ENCODE data around the gene AVP. TPM values are rescaled to one million over a fixed set of nuclear protein-coding genes. Genes with fewer than 3 reads are reported as not detected.

The AVP gene
- total RNA-seq, 1 experiment from 2014 or later: not detected

GRCh38 chr20:3088031-3088430 lies 3.5 kb upstream of the AVP start:
- Histone ChIP-seq H3K27me3 (ENCODE audit: control insufficient read depth, insufficient read depth, low read length) (no peaks in the 10 kb centered on the region), H3K27ac (ENCODE audit: low read length) (no peak overlapping the region), H3K4me3 (ENCODE audit: low read depth in 2 of 2, low read length in 2 of 2) (no peak overlapping the region), H3K4me1 (ENCODE audit: control insufficient read depth, insufficient read depth, low read length) (no peaks in the 10 kb centered on the region), H3K9me3 (ENCODE audit: control insufficient read depth, insufficient read depth, low read depth, low read length) (no peaks in the 10 kb centered on the region), H3K36me3 (ENCODE audit: control insufficient read depth, insufficient read depth, low read length) (no peaks in the 10 kb centered on the region)
- ChIA-PET CTCF (interaction anchor here (1.0 kb wide), 1 partner anchor 34 kb away, joined by 6 read pairs; no protein-coding TSS in a partner anchor), POLR2A (interaction anchor here (1.1 kb wide), 1 partner anchor 9 kb away, joined by 11 read pairs; no protein-coding TSS in a partner anchor)
- ATAC-seq (no peak), DNase-seq (ENCODE audit: low read depth, low spot score) (no peak)
- TF ChIP-seq POLR2AphosphoS5 (IDR thresholded peaks at IDR 0.05; ENCODE audit: low read depth, low read length): no peak
- no peak for TF ChIP-seq CTCF (IDR thresholded peaks at IDR 0.05)
- TF ChIP-seq REST (IDR thresholded peaks at IDR 0.05; ENCODE audit: insufficient read depth in 1 of 2, low read depth in 2 of 2, low read length in 1 of 2): no peak
- TF ChIP-seq TCF7L2 (IDR thresholded peaks at IDR 0.05; ENCODE audit: low read depth, low read length): no peak
- BruUV-seq (replicated peaks): no TSS peak
- intact Hi-C loops (cut with micrococcal nuclease; ENCODE audit: unreplicated experiment): no loop called here
- in situ Hi-C loops (cut with HindIII; ENCODE audit: low pct_unique_long_range_greater_than_20kb, low sequenced_read_pairs): no loop called here

- ChIA-PET POLR2A (interaction anchor here (0.7 kb wide), 1 partner anchor 166 kb away, joined by 6 read pairs; no protein-coding TSS in a partner anchor), CTCF (interaction anchor here (0.7 kb wide), 1 partner anchor 231 kb away, joined by 7 read pairs; no protein-coding TSS in a partner anchor)
- Histone ChIP-seq H3K4me3 (ENCODE audit: low read depth in 2 of 2, low read length in 2 of 2) (no peak overlapping the region), H3K36me3 (ENCODE audit: control insufficient read depth, insufficient read depth, low read length) (no peaks in the 10 kb centered on the region), H3K27me3 (ENCODE audit: control insufficient read depth, insufficient read depth, low read length) (no peaks in the 10 kb centered on the region), H3K4me1 (ENCODE audit: control insufficient read depth, insufficient read depth, low read length) (peaks cover 13% of the 10 kb centered on the region), H3K9me3 (ENCODE audit: control insufficient read depth, insufficient read depth, low read depth, low read length) (no peaks in the 10 kb centered on the region), H3K27ac (ENCODE audit: low read length) (no peak overlapping the region)
- no peak for ATAC-seq
- BruUV-seq (replicated peaks): no TSS peak
- TF ChIP-seq SIN3A (IDR thresholded peaks at IDR 0.05; ENCODE audit: borderline replicate concordance, insufficient read depth, low read depth, low read length) (no peak), POLR2AphosphoS5 (IDR thresholded peaks at IDR 0.05; ENCODE audit: low read depth, low read length) (no peak), CTCF (IDR thresholded peaks at IDR 0.05) (no peak), REST (IDR thresholded peaks at IDR 0.05; ENCODE audit: insufficient read depth in 1 of 2, low read depth in 2 of 2, low read length in 1 of 2) (no peak), TCF7L2 (IDR thresholded peaks at IDR 0.05; ENCODE audit: low read depth, low read length) (no peak)
- intact Hi-C loops (cut with micrococcal nuclease; ENCODE audit: unreplicated experiment): no loop called here
- in situ Hi-C loops (cut with HindIII; ENCODE audit: low pct_unique_long_range_greater_than_20kb, low sequenced_read_pairs): no loop called here
- no peak for DNase-seq (ENCODE audit: low read depth, low spot score)
Measured at GRCh38 chr20:3085571-3086072, 1.1 kb upstream of the AVP start.
